Measurements from ENCODE around the gene TANC1.
"Not testable (repeated sequence)": the region's sequence is repeated elsewhere in the genome, so short reads cannot be mapped to it uniquely, and the experiment has no call there.

TANC1 gene

GRCh38 chr2:159094173-159094737 lies 125.8 kb downstream of the TANC1 start:
- no peak for DNase-seq

DNA sequence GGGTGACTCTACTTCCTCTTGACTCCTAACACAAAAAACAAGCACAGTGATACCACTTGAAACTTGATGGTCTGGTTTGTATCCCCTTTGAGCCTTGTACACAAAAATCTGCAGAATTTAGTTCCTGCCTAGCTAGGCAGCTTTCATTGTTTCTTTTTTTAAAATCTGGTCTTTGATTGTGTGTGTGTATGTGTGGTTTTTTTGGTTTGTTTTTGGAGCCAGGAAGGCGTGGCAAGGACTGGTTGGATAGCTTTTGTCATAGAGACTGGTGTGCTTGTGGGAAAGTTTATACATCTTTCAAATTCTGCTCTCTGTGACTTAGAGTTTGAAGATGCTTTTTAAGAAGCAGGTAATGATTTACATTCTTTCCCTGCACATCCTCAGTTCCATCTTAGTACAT lies 127.4 kb downstream of the TANC1 start:
- DNase-seq = no peak

DNA sequence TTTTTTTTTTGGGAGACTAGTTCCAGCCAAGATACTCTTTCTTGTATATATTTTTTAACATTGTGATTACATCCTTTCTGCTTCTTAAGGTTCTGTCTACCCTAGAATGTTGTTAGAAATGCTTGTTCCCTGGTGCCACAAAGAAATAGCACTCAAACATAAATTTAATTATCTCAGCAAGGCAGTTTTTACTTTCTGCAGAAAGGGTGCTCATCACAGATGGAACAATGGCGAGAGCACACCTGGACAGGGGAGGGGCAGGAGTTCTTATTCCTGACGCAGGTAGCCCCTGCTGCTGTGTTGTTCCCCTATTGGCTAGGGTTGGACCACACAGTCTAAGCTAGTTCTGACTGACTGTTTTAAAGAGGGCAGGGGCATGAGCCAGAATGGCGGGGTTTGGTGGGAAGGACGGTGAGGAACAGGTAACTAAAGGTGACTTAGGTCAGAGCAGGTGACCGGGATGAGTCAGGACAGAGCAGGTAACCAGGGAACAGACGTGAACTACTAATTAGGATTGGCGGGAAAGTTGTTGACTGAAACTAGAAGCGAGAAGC lies 127.9 kb downstream of the TANC1 start:
- DNase-seq = not testable (repeated sequence)

- no peak for DNase-seq
Observed at GRCh38 chr2:159096901-159097300, 128.5 kb downstream of the TANC1 start.

- no peak for DNase-seq
Observed at GRCh38 chr2:159098361-159098760, 129.9 kb downstream of the TANC1 start.

GRCh38 chr2:159098921-159099411 lies 130.5 kb downstream of the TANC1 start:
- no peak for DNase-seq

DNA sequence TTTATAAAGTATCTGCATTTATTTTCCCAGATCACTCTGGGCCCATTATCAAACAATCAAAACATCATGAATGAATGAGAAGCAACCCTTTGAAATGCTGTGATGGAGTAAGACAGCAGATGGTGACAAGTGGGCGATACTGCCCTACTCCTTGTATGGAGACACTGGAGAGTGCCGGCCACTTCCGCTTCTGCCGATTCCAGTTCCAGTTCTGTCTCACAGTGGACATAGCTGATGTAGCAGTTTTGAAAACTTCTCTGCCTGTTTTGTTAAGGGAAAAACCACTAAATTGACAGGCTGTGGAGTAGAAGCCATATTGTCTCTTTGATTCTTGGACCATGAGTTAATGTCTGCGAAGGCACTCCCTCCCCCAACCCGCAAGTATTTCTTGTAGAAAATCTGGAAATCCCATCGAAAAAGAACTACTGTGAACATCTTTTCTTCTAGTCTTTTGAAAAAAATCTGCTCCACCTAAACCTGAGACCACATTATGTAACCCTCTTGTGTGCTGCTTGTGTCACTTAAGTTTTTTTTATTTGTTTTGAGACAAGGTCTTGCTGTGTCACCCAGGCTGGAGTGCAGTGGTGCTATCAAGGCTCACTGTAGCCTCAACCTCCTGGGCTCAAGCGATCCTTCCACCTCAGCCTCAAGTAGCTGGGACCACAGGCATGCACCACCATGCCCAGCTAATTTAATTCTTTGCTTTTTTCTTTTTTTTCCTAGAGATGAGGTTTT lies 133.5 kb downstream of the TANC1 start:
- DNase-seq = no peak

- no peak for DNase-seq
Observed at GRCh38 chr2:159103411-159103810, 135.0 kb downstream of the TANC1 start.

DNA sequence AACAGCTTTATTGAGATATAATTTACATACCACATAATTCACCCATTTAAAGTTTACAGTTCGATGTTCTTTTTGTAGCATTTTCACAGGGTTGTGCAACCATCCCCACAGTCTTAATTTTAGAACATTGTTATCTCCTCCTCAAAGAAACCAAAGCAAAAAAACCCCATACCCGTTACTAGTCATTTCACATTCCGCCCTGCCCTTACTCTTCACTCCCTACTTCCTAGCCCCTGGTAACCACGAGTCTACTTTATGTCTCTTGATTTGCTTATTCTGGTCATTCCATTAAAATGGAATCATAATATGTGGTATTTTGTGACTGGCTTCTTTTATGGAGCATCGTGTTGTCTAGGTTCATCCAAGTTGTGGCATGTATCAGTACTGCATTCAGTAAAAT lies 137.7 kb downstream of the TANC1 start:
- DNase-seq = no peak

DNA sequence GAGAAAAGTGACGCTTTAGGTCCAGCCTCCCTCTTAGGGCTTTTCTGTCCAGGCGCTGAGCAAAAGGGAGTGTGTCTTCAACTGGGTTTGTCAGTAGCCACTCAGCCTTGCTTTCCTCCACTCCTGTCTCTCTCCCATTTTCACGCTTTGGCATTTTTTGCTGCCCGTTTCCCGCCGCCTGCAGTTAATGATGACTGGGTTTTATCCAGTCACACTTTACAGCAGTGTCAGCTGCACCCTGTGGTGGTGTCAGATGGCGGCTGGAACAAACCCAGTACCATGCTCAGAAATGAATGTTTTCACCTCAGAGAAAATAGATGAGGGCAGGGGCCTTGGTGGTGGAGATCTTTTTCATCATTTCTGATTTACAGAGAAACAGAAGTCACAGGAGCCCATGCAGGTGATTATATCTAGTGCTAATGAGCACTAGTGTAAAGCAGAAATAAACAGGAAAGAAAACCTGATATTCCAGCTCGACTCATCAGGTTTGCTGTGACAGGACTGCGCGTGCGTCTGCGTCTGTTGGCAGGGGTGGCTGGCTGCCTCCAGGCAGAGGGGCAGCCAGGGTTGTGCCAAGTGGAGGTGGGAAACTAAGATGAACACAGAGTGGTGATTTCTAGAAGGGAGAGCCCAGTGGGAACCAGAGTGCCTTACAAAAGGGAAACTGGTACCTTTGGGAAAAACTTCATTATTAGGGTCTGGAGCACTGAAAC lies 139.9 kb downstream of the TANC1 start:
- no peak for DNase-seq

DNA sequence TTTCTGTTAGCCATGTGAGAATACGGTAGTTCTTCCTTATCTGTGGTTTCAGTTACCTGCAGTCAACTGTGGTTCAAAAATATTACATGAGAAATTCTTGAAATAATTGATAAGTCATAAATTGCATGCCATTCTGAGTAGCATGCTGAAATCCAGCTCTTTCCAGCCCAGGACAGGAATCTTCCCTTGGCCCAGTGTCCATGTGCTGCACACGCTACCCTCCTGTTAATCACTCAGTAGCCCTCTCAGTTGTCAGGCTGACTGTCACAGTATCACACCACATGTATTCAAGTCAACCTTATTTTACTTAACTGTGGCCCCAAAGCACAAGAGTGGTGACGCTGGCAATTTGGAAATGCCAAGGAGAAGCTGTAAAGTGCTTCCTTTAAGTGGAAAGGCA lies 141.1 kb downstream of the TANC1 start:
- DNase-seq = no peak

DNA sequence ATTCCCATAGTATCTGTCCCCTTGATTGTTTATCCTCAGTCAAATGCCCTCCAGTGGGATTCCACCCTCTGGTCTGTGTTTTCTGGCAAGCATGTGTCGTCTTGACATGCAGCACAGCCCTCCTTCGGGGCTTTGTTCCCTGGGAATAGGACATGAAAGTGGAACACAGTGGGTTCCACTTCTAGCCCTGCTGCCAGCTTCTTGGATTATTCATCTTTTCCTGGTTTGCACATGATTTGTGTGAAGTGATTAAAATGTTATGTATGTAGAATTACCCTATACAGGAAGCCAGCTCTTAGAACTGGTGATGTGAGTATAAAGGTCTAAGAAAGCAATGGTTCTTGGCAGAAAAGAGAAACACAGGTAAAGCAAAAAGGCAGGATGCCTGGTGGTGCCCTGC lies 142.3 kb downstream of the TANC1 start:
- DNase-seq = no peak

DNA sequence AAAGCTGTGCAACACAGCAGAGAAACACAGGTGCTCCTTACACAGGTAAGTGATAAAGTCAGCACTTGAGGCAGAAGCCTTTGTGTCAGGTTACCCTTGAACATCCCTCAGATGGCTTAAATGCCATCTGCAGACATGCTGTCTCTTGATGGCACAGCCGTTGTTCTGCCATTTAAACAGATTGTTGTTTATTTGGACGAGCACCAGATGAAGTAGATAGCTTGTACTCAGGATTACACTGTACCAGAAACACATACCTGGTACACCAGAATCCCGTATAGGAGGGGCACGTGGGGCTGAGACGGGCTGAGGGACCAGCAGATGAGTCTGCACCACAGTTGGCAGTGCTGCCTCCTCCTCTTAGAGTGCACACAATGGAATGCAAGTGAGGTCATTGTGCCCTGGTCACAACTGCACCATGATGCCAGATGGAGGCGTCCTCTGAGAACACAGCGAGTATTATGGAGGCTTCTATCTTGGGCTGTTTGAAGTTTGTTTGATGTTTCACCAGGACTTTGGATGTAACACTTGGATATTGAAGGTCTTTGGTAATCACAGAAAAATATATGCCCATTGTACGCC lies 143.0 kb downstream of the TANC1 start:
- DNase-seq = no peak

- DNase-seq = no peak
Observed at GRCh38 chr2:159114835-159115234, 146.4 kb downstream of the TANC1 start.

- DNase-seq = no peak
Observed at GRCh38 chr2:159116922-159117321, 148.5 kb downstream of the TANC1 start.

- DNase-seq = no peak
Observed at GRCh38 chr2:159117658-159118057, 149.2 kb downstream of the TANC1 start.

- peak; percentile 77 for DNase-seq
Observed at GRCh38 chr2:159118115-159118858, 149.8 kb downstream of the TANC1 start.

GRCh38 chr2:159118859-159119500 lies 150.5 kb downstream of the TANC1 start:
- no peak for DNase-seq

DNA sequence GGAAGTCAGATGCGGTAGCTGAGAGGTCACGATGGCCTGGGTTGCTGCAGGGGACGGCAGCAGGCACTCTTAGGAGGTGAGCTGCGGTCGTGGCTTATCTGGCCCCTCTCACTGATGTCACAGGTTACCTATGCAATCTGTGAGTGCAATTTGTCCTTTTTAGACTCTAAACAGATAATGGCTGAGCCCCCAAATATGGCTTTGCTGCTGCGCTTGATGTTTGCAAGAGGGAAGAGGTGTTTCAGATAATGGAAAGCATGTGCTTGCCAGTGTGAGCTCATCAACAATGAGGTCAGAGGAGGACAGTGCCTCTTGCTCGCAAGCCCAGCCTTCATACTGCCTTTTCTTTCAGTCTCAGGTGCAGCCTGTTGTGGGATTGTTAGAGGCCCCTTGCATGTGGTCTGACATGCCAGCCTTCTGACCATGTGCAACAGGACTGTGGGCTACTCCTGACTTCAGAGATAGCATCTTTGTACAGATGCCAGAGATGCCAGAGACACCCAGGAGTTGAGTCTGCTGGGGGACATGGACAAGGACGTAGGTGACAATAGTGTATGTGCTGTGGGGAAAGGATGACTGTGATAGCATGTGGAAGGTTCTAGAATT lies 151.3 kb downstream of the TANC1 start:
- DNase-seq = no peak

DNA sequence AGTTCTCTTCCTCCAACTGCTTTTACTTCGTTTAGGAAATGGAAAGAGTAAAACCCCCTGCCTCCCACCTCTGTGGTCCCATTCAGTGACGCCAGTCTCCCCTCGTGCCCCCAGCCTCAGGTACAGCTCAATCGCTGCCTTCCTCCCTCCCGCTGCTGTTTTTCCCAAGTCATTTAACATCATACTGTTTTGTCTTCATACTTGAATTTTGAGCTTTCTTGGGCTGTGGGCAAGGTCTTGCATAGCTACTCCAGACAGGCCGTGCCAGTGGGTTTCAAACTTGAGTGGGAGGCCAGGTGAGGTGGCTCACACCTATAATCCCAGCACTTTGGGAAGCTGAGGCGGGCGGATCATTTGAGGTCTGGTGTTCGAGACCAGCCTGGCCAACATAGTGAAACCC lies 155.3 kb downstream of the TANC1 start:
- DNase-seq = no peak

DNA sequence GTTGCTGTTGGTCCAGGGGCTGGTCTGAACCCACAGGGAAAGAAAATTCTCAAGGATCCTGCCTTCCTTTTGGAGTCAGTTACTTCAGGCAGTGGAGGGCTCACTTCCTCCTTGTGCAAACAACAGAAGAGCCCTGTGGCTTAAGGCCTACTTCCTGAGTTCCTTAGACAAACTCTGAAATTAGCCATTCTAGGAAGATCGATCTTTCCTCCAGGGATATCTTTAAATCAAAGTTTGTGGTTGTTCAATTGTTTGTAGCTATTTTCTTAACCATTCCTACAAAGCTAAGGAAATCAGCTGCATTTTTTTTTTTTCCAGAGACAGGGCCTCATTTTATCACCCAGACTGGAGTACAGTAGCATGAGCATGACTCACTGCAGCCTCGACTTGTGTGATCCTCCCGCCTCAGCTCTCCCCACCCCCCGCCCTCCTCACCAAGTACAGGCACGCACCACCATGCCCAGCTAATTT lies 156.0 kb downstream of the TANC1 start:
- peak; percentile 59 for DNase-seq
